ENCODE measurements around the gene AGPS.
"Not testable (repeated sequence)": the region's sequence is repeated elsewhere in the genome, so short reads cannot be mapped to it uniquely, and the experiment has no call there.

AGPS gene

GRCh38 chr2:177392373-177393202, at the start of gene AGPS:
Gene AGPS, plus strand, starts transcription at chr2:177392773. Its CDS starts 17 bp downstream, at chr2:177392790.
- H3K27ac ChIP-seq, result peak within 1 kb of the TSS; percentile 44 to 84 (median 77)
- H3K4me3 ChIP-seq, result peak within 1 kb of the TSS; percentile 63 to 96 (median 75)

- no peak overlapping the region for H3K27ac ChIP-seq
- H3K4me3 ChIP-seq, result no peak overlapping the region
Observed at GRCh38 chr2:177343773-177344172, 48.8 kb upstream of the AGPS start.

- Histone ChIP-seq H3K27ac (no peak overlapping the region), H3K4me3 (no peak overlapping the region)
Observed at GRCh38 chr2:177344316-177344715, 48.3 kb upstream of the AGPS start.

DNA sequence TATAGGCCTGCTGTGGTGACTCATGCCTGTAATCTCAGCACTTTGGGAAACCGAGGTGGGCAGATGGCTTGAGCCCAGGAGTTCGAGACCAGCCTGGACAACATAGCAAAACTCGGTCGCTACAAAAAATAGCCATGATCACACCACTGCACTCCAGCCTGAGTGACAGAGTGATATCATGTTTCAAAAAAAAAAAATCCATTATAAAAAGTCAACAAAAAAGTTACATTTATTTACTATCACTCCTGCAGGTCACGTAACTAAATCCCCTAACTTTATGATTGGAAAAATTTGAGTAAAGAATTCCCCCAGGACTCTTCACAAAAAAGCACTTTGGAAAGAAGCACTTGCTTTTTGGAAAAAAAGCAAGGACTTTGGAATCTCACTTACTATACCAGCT, 46.4 kb upstream of the AGPS start:
- Histone ChIP-seq H3K4me3 (no peak overlapping the region), H3K27ac (no peak overlapping the region)

GRCh38 chr2:177347570-177347969, 45.0 kb upstream of the AGPS start:
- H3K4me3 ChIP-seq, result no peak overlapping the region

DNA sequence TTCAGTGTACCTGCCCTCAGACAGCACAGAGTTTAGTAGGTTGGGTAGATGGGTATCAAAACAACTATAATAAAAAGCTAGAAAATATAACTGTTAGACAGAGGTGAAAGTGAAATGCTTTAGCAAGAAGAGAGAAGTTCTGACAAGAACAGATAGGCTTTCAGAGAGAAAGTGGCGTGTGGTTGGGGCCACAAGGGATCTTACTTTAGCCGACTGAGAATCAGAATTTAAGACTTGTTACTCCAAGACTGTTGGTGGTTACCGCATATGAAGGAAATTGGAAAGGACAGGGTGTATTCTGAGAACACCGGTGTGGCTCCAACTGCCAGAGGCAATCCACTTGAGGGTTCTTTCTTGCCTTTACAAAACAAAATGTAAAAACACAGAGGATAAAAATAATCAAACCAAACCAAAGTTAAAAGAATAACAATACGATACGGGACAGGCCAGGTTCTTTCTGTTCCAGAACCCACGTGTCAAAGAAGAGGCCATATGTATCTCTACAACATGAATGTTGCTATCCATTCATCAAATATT, 44.4 kb upstream of the AGPS start:
- Histone ChIP-seq H3K27ac (no peak overlapping the region), H3K4me3 (no peak overlapping the region)

More at GRCh38 chr2:177347570-177347969, 45.0 kb upstream of the AGPS start:
- H3K27ac ChIP-seq, result no peak overlapping the region

GRCh38 chr2:177348733-177349693, 43.6 kb upstream of the AGPS start:
- no peak overlapping the region for H3K27ac ChIP-seq
- H3K4me3 ChIP-seq, result no peak overlapping the region

DNA sequence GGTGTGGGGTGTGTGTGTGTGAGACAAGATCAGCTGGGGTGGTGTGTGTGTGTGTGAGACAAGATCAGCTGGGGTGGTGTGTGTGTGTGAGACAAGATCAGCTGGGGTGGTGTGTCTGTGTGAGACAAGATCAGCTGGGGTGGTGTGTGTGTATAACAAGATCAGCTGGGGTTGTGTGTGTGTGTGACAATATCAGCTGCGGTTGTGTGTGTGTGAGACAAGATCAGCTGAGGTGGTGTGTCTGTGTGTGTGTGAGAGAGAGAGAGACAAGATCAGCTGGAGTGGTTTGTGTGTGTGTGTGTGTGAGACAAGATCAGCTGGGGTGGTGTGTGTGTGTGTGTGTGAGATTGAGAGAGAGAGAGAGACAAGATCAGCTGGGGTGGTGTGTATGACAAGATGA, 41.9 kb upstream of the AGPS start:
- not testable (repeated sequence) for H3K4me3 ChIP-seq, H3K27ac ChIP-seq

- not testable (repeated sequence) for H3K27ac ChIP-seq, H3K4me3 ChIP-seq
Observed at GRCh38 chr2:177351121-177351520, 41.5 kb upstream of the AGPS start.

GRCh38 chr2:177352441-177353186, 40.0 kb upstream of the AGPS start:
- Histone ChIP-seq H3K4me3 (no peak overlapping the region), H3K27ac (peak overlapping the region in 18 of 21 experiments; percentile 2 to 71 (median 52))

DNA sequence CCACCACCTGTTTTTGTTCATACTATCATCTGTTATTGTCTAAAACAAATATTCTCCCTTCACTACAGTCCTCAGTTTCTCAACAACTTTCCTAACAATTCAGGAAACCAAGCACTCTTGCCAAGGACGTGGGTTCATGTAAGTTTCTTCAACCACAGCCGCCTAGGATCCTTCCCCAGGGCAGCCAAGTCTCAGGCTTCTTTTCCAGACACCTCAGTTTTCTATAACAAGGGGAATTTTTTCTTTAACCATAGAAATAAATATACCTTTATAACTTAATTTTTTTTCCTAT, 39.4 kb upstream of the AGPS start:
- H3K4me3 ChIP-seq, result no peak overlapping the region

DNA sequence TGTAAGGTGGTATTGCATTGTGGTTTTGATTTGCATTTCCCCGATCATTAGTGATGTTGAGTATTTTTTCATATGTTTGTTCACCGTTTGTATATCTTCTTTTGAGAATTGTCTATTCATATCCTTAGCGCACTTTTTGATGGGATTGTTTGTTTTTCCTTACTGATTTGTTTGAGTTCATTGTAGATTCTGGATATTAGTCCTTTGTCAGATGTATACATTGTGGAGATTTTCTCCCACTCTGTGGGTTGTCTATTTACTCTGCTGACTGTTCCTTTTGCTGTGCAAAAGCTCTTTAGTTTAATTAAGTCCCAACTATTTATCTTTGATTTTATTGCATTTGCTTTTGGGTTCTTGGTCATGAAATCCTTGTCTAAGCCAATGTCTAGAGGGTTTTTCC, 38.0 kb upstream of the AGPS start:
- not testable (repeated sequence) for H3K4me3 ChIP-seq, H3K27ac ChIP-seq

More for the DNA sequence above, 39.4 kb upstream of the AGPS start:
- H3K27ac ChIP-seq, result peak overlapping the region in 12 of 21 experiments; percentile 2 to 71 (median 56)

DNA sequence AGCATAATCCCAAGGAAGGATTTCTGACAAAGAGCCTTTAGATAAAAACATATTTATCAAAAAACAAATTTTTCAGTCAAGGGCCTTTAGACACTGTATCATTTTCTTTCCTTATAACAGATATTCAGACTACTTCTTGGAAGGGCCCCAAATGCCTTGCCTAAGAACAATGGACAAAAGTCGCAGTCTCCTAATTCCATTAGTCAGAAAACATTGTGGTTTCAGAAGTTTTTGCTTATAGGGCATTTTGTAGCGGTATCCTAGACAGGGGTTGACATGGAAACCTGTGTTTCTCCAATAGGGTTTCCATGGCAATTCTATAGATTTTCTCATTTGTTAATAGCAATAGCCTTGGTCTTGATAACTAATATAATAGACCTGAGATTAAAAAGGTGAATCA, 36.7 kb upstream of the AGPS start:
- no peak overlapping the region for H3K27ac ChIP-seq
- H3K4me3 ChIP-seq, result no peak overlapping the region

GRCh38 chr2:177359836-177360595, 32.6 kb upstream of the AGPS start:
- no peak overlapping the region for H3K4me3 ChIP-seq
- no peak overlapping the region for H3K27ac ChIP-seq

GRCh38 chr2:177362499-177362898, 30.1 kb upstream of the AGPS start:
- no peak overlapping the region for H3K27ac ChIP-seq
- no peak overlapping the region for H3K4me3 ChIP-seq

DNA sequence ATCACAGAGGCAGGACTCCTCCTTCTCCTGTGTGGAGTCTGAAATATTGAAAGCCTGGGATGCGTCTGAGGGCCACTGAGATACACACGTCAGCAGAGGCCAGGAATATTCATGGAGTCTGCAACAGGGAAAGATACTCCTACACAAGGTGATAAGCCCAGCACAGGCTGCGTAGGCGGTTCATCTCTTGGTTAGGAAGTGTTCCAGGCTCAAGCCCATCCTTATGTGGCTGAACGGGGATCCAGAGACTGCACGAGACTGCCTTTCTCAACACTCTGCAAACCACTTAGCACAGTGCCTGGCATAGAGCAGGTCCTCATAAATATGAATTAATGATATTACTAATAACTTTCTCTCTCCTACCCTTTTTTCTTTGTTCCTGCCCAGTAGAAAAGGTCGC, 29.2 kb upstream of the AGPS start:
- no peak overlapping the region for H3K27ac ChIP-seq
- no peak overlapping the region for H3K4me3 ChIP-seq

- not testable (repeated sequence) for H3K27ac ChIP-seq, H3K4me3 ChIP-seq
Observed at GRCh38 chr2:177365764-177366163, 26.8 kb upstream of the AGPS start.

GRCh38 chr2:177368023-177368422, 24.6 kb upstream of the AGPS start:
- not testable (repeated sequence) for H3K4me3 ChIP-seq, H3K27ac ChIP-seq

GRCh38 chr2:177379354-177379753, 13.2 kb upstream of the AGPS start:
- Histone ChIP-seq H3K4me3 (no peak overlapping the region), H3K27ac (no peak overlapping the region)

Data from skin epidermis (tissue), 12 donors.